Measurements from ENCODE around the gene NCOA3.
"Not testable (repeated sequence)": the region's sequence is repeated elsewhere in the genome, so short reads cannot be mapped to it uniquely, and the experiment has no call there.

Gene NCOA3

GRCh38 chr20:47468290-47469050 is 33.2 kb upstream of the NCOA3 start:
- DNase-seq (ENCODE audit: low read depth in 4 of 4, low spot score in 1 of 4): no peak

DNA sequence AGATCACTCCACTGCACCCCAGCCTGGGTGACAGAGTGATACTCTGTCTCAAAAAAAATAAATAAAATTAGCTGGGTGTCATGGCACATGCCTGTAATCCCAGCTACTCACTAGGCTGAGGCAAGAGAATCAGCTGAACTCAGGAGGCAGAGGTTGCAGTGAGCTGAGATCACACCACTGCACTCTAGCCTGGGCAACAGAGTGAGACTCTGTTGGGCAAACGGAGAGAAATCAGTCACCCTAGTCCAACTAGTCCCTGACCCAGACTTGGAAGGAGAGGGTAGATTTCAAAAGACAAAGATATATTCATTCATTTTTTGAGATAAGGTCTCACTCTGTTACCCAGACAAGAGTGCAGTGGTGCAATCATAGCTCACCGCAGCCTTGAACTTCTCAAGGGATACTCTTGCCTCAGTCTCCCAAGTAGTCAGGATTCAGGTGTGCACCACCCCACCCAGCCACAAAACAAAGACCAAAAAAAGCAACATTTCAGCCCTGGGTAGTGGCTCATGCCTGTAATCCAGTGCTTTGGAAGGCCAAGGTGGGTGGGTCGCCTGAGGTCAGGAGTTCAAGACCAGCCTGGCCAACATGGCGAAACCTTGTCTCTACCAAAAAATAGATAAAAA is 26.2 kb upstream of the NCOA3 start:
- no peak for DNase-seq (ENCODE audit: low read depth in 4 of 4, low spot score in 1 of 4)

GRCh38 chr20:47476452-47476851 is 25.2 kb upstream of the NCOA3 start:
- DNase-seq (ENCODE audit: low read depth in 4 of 4, low spot score in 1 of 4): no peak

GRCh38 chr20:47479093-47479492 is 22.6 kb upstream of the NCOA3 start:
- DNase-seq (ENCODE audit: low read depth in 4 of 4, low spot score in 1 of 4): no peak

DNA sequence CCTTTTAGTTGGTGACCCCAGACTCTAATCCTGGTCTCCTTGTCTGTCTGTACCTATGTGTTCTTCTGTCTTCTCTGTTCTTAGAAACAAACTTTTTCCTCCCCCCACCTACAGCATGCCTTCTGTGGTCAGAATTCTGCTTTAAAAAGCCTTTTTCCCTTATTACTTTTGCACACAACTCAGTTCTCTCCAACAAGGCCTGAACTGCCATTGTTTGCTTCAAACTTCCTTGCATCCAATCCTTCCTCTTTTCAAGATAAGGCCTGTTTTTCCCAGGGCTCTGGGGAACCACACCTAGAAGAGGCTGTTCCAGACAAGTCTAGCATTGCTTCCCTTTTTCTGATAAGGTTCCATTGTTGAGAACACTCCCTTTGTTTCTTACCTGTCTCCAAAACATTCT is 22.2 kb upstream of the NCOA3 start:
- DNase-seq (ENCODE audit: low read depth in 4 of 4, low spot score in 1 of 4): no peak

GRCh38 chr20:47480239-47480638 is 21.4 kb upstream of the NCOA3 start:
- no peak for DNase-seq (ENCODE audit: low read depth in 4 of 4, low spot score in 1 of 4)

- DNase-seq (ENCODE audit: low read depth in 4 of 4, low spot score in 1 of 4): no peak
Measured at GRCh38 chr20:47480705-47481104, 21.0 kb upstream of the NCOA3 start.

GRCh38 chr20:47481330-47482216 is 20.1 kb upstream of the NCOA3 start:
- DNase-seq (ENCODE audit: low read depth in 4 of 4, low spot score in 1 of 4): no peak

- no peak for DNase-seq (ENCODE audit: low read depth in 4 of 4, low spot score in 1 of 4)
Measured at GRCh38 chr20:47482705-47483104, 19.0 kb upstream of the NCOA3 start.

DNA sequence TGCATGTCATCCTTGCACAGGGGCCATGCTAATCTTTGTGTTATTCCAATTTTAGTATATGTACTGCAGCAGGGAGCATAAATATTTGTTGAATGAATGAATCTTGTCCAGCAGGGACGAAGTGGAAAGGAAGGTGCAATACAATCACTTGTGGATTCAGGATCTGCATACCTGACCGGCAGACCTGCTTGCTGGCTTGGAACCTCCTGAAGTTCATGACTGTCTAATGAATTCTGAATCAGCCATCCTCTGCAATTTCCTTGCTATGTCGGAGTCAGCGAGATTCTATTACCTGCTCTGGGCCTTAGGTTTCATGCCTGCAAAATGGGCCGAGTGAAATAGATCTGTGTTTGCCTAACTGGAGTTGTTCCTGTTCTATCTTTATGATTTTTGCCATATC is 17.4 kb upstream of the NCOA3 start:
- no peak for DNase-seq (ENCODE audit: low read depth in 4 of 4, low spot score in 1 of 4)

GRCh38 chr20:47487175-47487917 is 14.3 kb upstream of the NCOA3 start:
- DNase-seq (ENCODE audit: low read depth in 4 of 4, low spot score in 1 of 4): peak in 3 of 4 experiments; percentile 43 to 60 (median 46)

DNA sequence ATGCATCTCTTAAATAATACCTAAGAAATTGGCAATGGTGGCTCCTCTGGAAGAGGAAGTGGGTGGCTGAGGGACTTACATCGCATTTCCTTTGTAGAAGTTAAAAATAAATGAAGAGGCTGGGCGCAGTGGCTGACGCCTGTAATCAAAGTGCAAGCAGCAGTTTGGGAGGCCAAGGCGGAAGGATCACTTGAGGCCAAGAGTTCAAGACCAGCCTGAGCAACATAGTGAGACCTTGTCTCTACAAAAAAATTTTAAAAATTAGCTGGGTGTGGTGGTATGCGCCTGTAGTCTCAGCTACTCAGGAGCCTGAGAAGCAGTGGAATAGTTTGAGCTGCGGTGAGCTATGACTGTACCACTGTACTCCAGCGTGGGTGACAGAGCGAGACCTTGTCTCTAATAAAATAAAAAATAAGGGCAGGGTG is 12.2 kb upstream of the NCOA3 start:
- DNase-seq (ENCODE audit: low read depth in 4 of 4, low spot score in 1 of 4): no peak

DNA sequence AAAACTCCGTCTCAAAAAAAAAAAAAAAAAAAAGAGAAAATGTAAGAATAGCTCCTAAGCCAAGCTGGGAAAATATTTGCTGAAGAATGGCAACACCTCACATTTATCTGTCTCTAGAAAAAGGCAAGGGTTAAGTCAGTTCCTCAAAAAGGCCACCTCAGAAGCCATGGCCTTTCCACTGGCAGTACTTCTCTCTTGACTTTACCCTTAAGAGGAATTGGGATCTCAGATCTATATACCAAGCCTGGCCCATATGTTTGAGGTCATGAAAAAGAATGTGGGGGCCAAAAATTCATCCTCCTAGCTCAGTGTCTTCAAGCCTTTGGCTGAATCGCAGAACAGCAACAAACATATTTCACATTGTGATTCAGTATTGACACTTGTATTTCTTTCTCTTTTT is 10.9 kb upstream of the NCOA3 start:
- no peak for DNase-seq (ENCODE audit: low read depth in 4 of 4, low spot score in 1 of 4)

DNA sequence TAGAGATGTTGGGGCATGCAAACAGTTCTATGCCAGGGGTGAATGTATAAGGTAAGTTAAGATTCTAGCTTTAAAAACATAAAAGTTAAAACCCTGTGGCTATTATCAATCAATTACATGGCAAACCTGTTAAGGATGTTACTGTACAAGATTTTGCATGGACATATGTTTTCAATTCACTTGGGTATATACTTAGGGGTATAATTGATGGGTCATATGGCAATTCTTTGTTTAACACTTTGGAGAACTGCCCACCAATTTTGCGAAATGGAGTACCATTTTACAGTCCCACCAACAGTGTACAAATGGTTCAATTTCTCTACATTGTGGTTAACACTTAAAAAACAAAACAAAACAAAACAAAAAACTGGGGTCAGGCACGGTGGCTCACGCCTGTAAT is 9.4 kb upstream of the NCOA3 start:
- DNase-seq (ENCODE audit: low read depth in 4 of 4, low spot score in 1 of 4): no peak

DNA sequence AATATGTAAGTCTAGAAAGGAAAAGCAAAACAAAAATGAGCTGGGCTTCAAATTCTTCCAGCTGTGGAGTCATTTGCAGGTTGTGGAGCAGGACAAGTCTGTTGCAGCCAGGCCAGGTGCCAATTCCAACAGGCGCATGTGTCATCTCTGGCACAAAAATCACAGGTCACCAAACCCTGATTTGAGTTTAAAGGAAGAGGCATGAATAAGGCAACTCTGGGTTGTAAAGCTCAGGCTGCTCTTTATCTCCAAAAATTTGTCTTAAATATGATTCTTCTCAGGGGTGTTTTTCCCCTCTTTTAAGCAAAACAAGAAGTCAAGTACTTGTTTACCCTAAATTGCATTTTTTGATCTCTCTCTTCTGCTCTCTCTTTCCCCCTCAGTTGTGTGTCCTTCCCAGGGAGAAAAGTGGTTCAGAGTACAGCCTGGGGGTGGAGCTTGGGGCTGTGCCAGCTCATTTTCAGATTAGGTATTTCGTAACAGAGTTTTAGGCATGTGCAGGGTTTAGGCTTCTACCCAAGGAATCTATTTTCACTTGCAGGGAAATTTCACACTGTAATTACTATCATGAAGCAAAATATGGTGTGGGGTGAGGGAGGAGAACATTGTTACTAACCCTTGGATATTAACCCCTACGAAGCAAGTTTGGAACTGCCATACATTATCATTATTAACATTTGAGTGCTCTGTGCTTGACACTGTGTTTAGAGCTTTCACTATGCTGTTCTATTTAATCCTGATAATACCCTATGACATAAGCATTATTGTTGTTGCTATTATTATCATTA is 8.3 kb upstream of the NCOA3 start:
- DNase-seq (ENCODE audit: low read depth in 4 of 4, low spot score in 1 of 4): peak in 2 of 4 experiments; percentile 55 to 60

DNA sequence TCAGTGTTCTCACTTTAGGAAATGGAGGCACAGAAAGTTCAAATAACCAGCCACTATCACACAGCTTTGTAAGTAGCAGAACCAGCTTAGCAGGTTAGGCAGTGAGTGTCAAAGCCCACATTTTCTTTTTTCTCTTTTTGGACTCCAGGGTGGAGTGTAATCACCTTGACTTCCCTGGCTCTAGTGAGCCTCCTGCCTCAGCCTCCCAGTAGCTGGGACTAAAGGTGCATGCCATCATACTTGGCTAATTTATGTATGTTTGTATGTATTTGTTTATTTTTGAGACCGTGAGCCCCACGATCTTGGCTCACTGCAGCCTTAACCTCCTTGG is 7.8 kb upstream of the NCOA3 start:
- DNase-seq (ENCODE audit: low read depth in 4 of 4, low spot score in 1 of 4): no peak

DNA sequence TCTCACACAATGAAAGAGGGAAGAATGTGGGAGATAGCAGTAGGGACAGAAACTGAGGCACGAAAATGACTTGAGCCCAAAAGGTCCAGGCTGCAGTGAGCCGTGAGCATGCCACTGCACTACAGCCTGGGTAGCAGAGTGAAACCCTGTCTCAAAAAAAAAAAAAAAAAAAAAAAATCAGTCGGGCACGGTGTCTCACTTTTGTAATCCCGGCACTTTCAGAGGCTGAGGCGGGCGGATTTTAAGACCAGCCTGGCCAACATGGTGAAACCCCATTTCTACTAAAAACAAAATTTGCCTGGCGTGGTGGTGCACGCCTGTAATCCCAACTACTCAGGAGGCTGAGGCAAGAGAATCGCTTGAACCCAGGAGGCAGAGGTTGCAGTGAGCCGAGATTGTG is 7.1 kb upstream of the NCOA3 start:
- DNase-seq (ENCODE audit: low read depth in 4 of 4, low spot score in 1 of 4): not testable (repeated sequence)

- no peak for DNase-seq (ENCODE audit: low read depth in 4 of 4, low spot score in 1 of 4)
Measured at GRCh38 chr20:47496118-47496517, 5.6 kb upstream of the NCOA3 start.

DNA sequence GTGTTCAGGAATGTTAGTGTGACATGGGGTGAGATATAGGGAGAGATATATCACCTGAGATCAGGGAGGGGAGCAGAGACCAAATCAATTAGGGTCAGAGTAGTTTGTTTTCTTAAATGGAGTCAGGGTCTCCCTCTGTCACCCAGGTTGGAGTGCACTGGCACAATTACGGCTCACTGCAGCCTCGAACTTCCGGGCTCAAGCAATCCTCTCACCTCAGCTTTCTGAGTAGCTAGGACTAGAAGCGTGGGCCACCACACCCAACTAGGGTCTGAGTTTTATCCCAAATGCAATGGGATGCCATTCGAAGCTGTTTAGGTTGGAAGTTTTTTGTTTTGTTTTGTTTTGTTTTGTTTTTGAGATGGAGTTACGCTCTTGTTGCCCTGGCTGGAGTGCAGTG is 3.1 kb upstream of the NCOA3 start:
- DNase-seq (ENCODE audit: low read depth in 4 of 4, low spot score in 1 of 4): no peak

- DNase-seq (ENCODE audit: low read depth in 4 of 4, low spot score in 1 of 4): no peak
Measured at GRCh38 chr20:47499053-47499452, 2.6 kb upstream of the NCOA3 start.

- not testable (repeated sequence) for DNase-seq (ENCODE audit: low read depth in 4 of 4, low spot score in 1 of 4)
Measured at GRCh38 chr20:47500082-47500481, 1.6 kb upstream of the NCOA3 start.
